Measurements from ENCODE around the gene GABRR3.

GABRR3 gene

GRCh38 chr3:98039322-98040024, 4.4 kb upstream of the GABRR3 start:
- Histone ChIP-seq H4K20me1 (ENCODE audit: low read depth, low read length) (no peaks in the 10 kb centered on the region), H3F3A (ENCODE audit: insufficient read depth) (no peaks in the 10 kb centered on the region), H3K27me3 (ENCODE audit: low read length) (no peaks in the 10 kb centered on the region), H3K9me2 (replicated peaks; ENCODE audit: insufficient read depth, low read length) (no peaks in the 10 kb centered on the region), H3K9ac (ENCODE audit: low read length) (peak overlapping the region; percentile 45; the same call in 1 of the 2 replicates), H3K4me2 (ENCODE audit: low read depth, low read length, poor library complexity, severe bottlenecking) (peak overlapping the region; percentile 74), H3K27ac (ENCODE audit: low read depth, low read length) (no peak overlapping the region), H3K36me3 (ENCODE audit: low read length) (no peaks in the 10 kb centered on the region), H3K9me3 (ENCODE audit: insufficient read depth, low read length) (no peaks in the 10 kb centered on the region), H3K79me2 (ENCODE audit: insufficient read depth, low read length) (no peaks in the 10 kb centered on the region), H3K4me3 (ENCODE audit: insufficient read depth, low read length, poor library complexity, severe bottlenecking) (peak overlapping the region; percentile 54), H2AFZ (ENCODE audit: low read depth, low read length, severe bottlenecking) (peak overlapping the region; percentile 92)
- TF ChIP-seq EZH2phosphoT487 (conservative IDR thresholded peaks at IDR 0.05; ENCODE audit: low read length) (no peak), CTCF (IDR thresholded peaks at IDR 0.05; ENCODE audit: insufficient read depth, low read length, poor library complexity, severe bottlenecking) (peak; percentile 95)

- TF ChIP-seq CTCF (IDR thresholded peaks at IDR 0.05; ENCODE audit: insufficient read depth, low read length, poor library complexity, severe bottlenecking) (no peak), EZH2phosphoT487 (conservative IDR thresholded peaks at IDR 0.05; ENCODE audit: low read length) (no peak)
- Histone ChIP-seq H3K79me2 (ENCODE audit: insufficient read depth, low read length) (no peaks in the 10 kb centered on the region), H3F3A (ENCODE audit: insufficient read depth) (no peaks in the 10 kb centered on the region), H2AFZ (ENCODE audit: low read depth, low read length, severe bottlenecking) (peak overlapping the region; percentile 92), H3K9me2 (replicated peaks; ENCODE audit: insufficient read depth, low read length) (no peaks in the 10 kb centered on the region), H3K27me3 (ENCODE audit: low read length) (no peaks in the 10 kb centered on the region), H4K20me1 (ENCODE audit: low read depth, low read length) (no peaks in the 10 kb centered on the region), H3K4me2 (ENCODE audit: low read depth, low read length, poor library complexity, severe bottlenecking) (peak overlapping the region; percentile 74), H3K9ac (ENCODE audit: low read length) (no peak overlapping the region), H3K4me3 (ENCODE audit: insufficient read depth, low read length, poor library complexity, severe bottlenecking) (no peak overlapping the region), H3K36me3 (ENCODE audit: low read length) (no peaks in the 10 kb centered on the region), H3K27ac (ENCODE audit: low read depth, low read length) (no peak overlapping the region), H3K9me3 (ENCODE audit: insufficient read depth, low read length) (no peaks in the 10 kb centered on the region)
Observed at GRCh38 chr3:98038876-98039275, 3.8 kb upstream of the GABRR3 start.

GRCh38 chr3:98038286-98038685, 3.2 kb upstream of the GABRR3 start:
- H4K20me1 ChIP-seq (ENCODE audit: low read depth, low read length) = no peaks in the 10 kb centered on the region
- no peaks in the 10 kb centered on the region for H3K9me3 ChIP-seq (ENCODE audit: insufficient read depth, low read length)
- no peak overlapping the region for H3K4me3 ChIP-seq (ENCODE audit: insufficient read depth, low read length, poor library complexity, severe bottlenecking)
- H3F3A ChIP-seq (ENCODE audit: insufficient read depth) = no peaks in the 10 kb centered on the region
- TF ChIP-seq CTCF (IDR thresholded peaks at IDR 0.05; ENCODE audit: insufficient read depth, low read length, poor library complexity, severe bottlenecking) (no peak), EZH2phosphoT487 (conservative IDR thresholded peaks at IDR 0.05; ENCODE audit: low read length) (no peak)
- H2AFZ ChIP-seq (ENCODE audit: low read depth, low read length, severe bottlenecking) = peak overlapping the region; percentile 92
- no peaks in the 10 kb centered on the region for H3K9me2 ChIP-seq (replicated peaks; ENCODE audit: insufficient read depth, low read length)
- H3K27ac ChIP-seq (ENCODE audit: low read depth, low read length) = no peak overlapping the region
- H3K9ac ChIP-seq (ENCODE audit: low read length) = no peak overlapping the region
- H3K36me3 ChIP-seq (ENCODE audit: low read length) = no peaks in the 10 kb centered on the region
- H3K79me2 ChIP-seq (ENCODE audit: insufficient read depth, low read length) = no peaks in the 10 kb centered on the region
- no peaks in the 10 kb centered on the region for H3K27me3 ChIP-seq (ENCODE audit: low read length)
- no peak overlapping the region for H3K4me2 ChIP-seq (ENCODE audit: low read depth, low read length, poor library complexity, severe bottlenecking)
